HepG2 (cell line): ENCODE results near the gene FAM174C. TPM values are rescaled to one million over a fixed set of nuclear protein-coding genes. Genes with fewer than 3 reads are reported as not detected.

ENCODE experiments used
- CC2D1A ChIP-seq: sonication (generic); formaldehyde crosslinking; IDR thresholded peaks from 2 replicates; pipeline ENCODE4 v1.8.1; 2023; ENCODE audit warnings: mild to moderate bottlenecking, missing genetic modification reagents
- ETV5 ChIP-seq: IDR thresholded peaks from 2 replicates; pipeline ENCODE4 v1.6.1; 2018; ENCODE audit warnings: missing biosample characterization, missing genetic modification reagents, inconsistent platforms, borderline replicate concordance
- FOXO1 ChIP-seq: sonication (generic); formaldehyde crosslinking; IDR thresholded peaks from 2 replicates; pipeline ENCODE4 v1.4.0; 2020; ENCODE audit warnings: missing genetic modification reagents
- GATAD2A ChIP-seq: IDR thresholded peaks from 2 replicates; pipeline ENCODE4 v1.6.1; 2016
- HIC2 ChIP-seq: sonication (generic); formaldehyde crosslinking; IDR thresholded peaks from 2 replicates; pipeline ENCODE4 v1.9.0; 2022; ENCODE audit warnings: low read depth, missing genetic modification reagents
- HIVEP1 ChIP-seq: sonication (generic); formaldehyde crosslinking; IDR thresholded peaks from 2 replicates; pipeline ENCODE4 v1.4.0; 2020; ENCODE audit warnings: mild to moderate bottlenecking, missing genetic modification reagents
- IRF2 ChIP-seq: IDR thresholded peaks from 2 replicates; pipeline ENCODE4 v1.6.1; 2018; ENCODE audit warnings: missing genetic modification reagents, missing compliant biosample characterization
- LCORL ChIP-seq, 2 experiments: fragments of 450-650 bp in 1 of 2; sonication (generic) in 1 of 2; formaldehyde crosslinking in 1 of 2; IDR thresholded peaks; 2 replicates each; pipeline versions ENCODE4 v1.5.0 to v1.6.1; 2017 to 2020; ENCODE audit warnings: antibody characterized with exemption in 1 of 2, missing genetic modification reagents in 1 of 2
- POGK ChIP-seq: sonication (generic); formaldehyde crosslinking; conservative IDR thresholded peaks from 2 replicates; pipeline ENCODE4 v1.8.0; 2022; ENCODE audit warnings: mild to moderate bottlenecking, moderate library complexity, missing genetic modification reagents
- ZBTB40 ChIP-seq, 2 experiments: fragments of 450-650 bp in 1 of 2; sonication (generic) in 1 of 2; formaldehyde crosslinking in 1 of 2; IDR thresholded peaks; 2 replicates each; pipeline versions ENCODE4 v1.6.1 to v1.8.0; 2016 to 2022; ENCODE audit warnings: antibody characterized with exemption in 1 of 2, mild to moderate bottlenecking in 1 of 2, missing genetic modification reagents in 1 of 2
- ZNF263 ChIP-seq: sonication (generic); formaldehyde crosslinking; IDR thresholded peaks from 2 replicates; pipeline ENCODE4 v1.4.0; 2020; ENCODE audit warnings: missing genetic modification reagents
- ZNF672 ChIP-seq: sonication (generic); formaldehyde crosslinking; IDR thresholded peaks from 2 replicates; pipeline ENCODE4 v1.8.1; 2022; ENCODE audit warnings: missing genetic modification reagents
- polyA plus RNA-seq, 8 experiments: library from polyadenylated mRNA; depleted of rRNA in 3 of 8; stranded (reverse) in 7 of 8; unstranded in 1 of 8; fragments of >200 nt; fragmentation: Illumina TruSeq in 4 of 8; extraction: Trizol in 4 of 8; gene quantifications; 2 replicates each; pipeline versions ENCODE4 v1.2.1 to v1.2.3, GENCODE V29; 2011 to 2016; ENCODE audit warnings: low read depth in 4 of 8, missing spikeins in 1 of 8, mixed read lengths in 1 of 8; ENCODE audit not compliant: insufficient read depth in 1 of 8
- total RNA-seq, 5 experiments: library from RNA; depleted of rRNA; stranded (reverse); fragments of >200 nt; fragmentation: Illumina TruSeq; extraction: Trizol; gene quantifications; 2 replicates each; pipeline ENCODE4 v1.2.3, GENCODE V29; 2016; ENCODE audit warnings: low read depth in 1 of 5
- TF ChIP-seq, protein P1 (sequence below): IDR thresholded peaks from 2 replicates; pipeline ENCODE4 v1.6.1; 2016; ENCODE audit warnings: control low read depth

The FAM174C gene
- total and polyA plus RNA-seq, 2 of the 13 experiments (the other 11 are each of a cell fraction or from before 2014, with no cell fraction given), result 19.5 to 31.3 TPM

- no peak for TF ChIP-seq ZBTB40 (IDR thresholded peaks at IDR 0.05)
- peak; percentile 23; the same call in 1 of the 2 replicates for TF ChIP-seq ZBTB40 (CRISPR knock-in tag; IDR thresholded peaks at IDR 0.05)
- TF ChIP-seq ZNF672, result no peak
- TF ChIP-seq IRF2 (CRISPR knock-in tag), result peak; percentile 48; the same call in 1 of the 2 replicates
- peak; percentile 43; the same call in 1 of the 2 replicates for TF ChIP-seq HIVEP1 (CRISPR knock-in tag)
- TF ChIP-seq, protein P1, sequence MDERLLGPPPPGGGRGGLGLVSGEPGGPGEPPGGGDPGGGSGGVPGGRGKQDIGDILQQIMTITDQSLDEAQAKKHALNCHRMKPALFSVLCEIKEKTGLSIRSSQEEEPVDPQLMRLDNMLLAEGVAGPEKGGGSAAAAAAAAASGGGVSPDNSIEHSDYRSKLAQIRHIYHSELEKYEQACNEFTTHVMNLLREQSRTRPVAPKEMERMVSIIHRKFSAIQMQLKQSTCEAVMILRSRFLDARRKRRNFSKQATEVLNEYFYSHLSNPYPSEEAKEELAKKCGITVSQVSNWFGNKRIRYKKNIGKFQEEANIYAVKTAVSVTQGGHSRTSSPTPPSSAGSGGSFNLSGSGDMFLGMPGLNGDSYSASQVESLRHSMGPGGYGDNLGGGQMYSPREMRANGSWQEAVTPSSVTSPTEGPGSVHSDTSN (CRISPR knock-in tag), result no peak
- no peak for TF ChIP-seq CC2D1A (CRISPR knock-in tag)
- peak; percentile 90 for TF ChIP-seq ZNF263
- TF ChIP-seq POGK, result 0 out of 2 replicates have a peak, but pooled peaks have one; percentile 18
- TF ChIP-seq FOXO1, result peak; percentile 80
- TF ChIP-seq ETV5, result peak; percentile 54; the same call in 1 of the 2 replicates
- TF ChIP-seq GATAD2A, result peak; percentile 61; the same call in 1 of the 2 replicates
- TF ChIP-seq HIC2 (CRISPR knock-in tag), result peak; percentile 64; the same call in 1 of the 2 replicates
- TF ChIP-seq LCORL (IDR thresholded peaks at IDR 0.05), result no peak
- peak; percentile 65 for TF ChIP-seq LCORL (CRISPR knock-in tag; IDR thresholded peaks at IDR 0.05)
Measured at GRCh38 chr19:1254530-1255185, 20.7 kb upstream of the FAM174C start (continued).
